Measurements from ENCODE around the gene PATZ1. TPM values are rescaled to one million over a fixed set of nuclear protein-coding genes. Genes with fewer than 3 reads are reported as not detected.
"Not testable (repeated sequence)": the region's sequence is repeated elsewhere in the genome, so short reads cannot be mapped to it uniquely, and the experiment has no call there.

Gene PATZ1
- polyA plus RNA-seq, 4 donors, result 37.5 to 82.6 (median 73.0) TPM

- no peak for DNase-seq (ENCODE audit: low read depth in 4 of 4, low spot score in 3 of 4)
Measured at GRCh38 chr22:31321421-31321820, 24.7 kb downstream of the PATZ1 start.

GRCh38 chr22:31314220-31314619 lies 31.9 kb downstream of the PATZ1 start:
- DNase-seq (ENCODE audit: low read depth in 4 of 4, low spot score in 3 of 4), result not testable (repeated sequence)

- peak in 3 of 4 donors; percentile 43 to 65 (median 64) for DNase-seq (ENCODE audit: low read depth in 4 of 4, low spot score in 3 of 4)
Measured at GRCh38 chr22:31313366-31314147, 32.6 kb downstream of the PATZ1 start.

GRCh38 chr22:31308181-31308580 lies 38.0 kb downstream of the PATZ1 start:
- DNase-seq (ENCODE audit: low read depth in 4 of 4, low spot score in 3 of 4), result no peak

- DNase-seq (ENCODE audit: low read depth in 4 of 4, low spot score in 3 of 4), result no peak
Measured at GRCh38 chr22:31305194-31305593, 41.0 kb downstream of the PATZ1 start.

GRCh38 chr22:31302537-31302936 lies 43.6 kb downstream of the PATZ1 start:
- DNase-seq (ENCODE audit: low read depth in 4 of 4, low spot score in 3 of 4), result no peak

- DNase-seq (ENCODE audit: low read depth in 4 of 4, low spot score in 3 of 4), result no peak
Measured at GRCh38 chr22:31302006-31302405, 44.1 kb downstream of the PATZ1 start.

GRCh38 chr22:31300896-31301295 lies 45.2 kb downstream of the PATZ1 start:
- DNase-seq (ENCODE audit: low read depth in 4 of 4, low spot score in 3 of 4), result no peak

GRCh38 chr22:31295831-31296657 lies 50.1 kb downstream of the PATZ1 start:
- no peak for DNase-seq (ENCODE audit: low read depth in 4 of 4, low spot score in 3 of 4)

GRCh38 chr22:31295360-31295759 lies 50.8 kb downstream of the PATZ1 start:
- DNase-seq (ENCODE audit: low read depth in 4 of 4, low spot score in 3 of 4), result no peak

GRCh38 chr22:31292236-31292989 lies 53.7 kb downstream of the PATZ1 start, which contains the start of gene PIK3IP1:
Gene PIK3IP1, minus strand, starts transcription at chr22:31292488. Its CDS starts 144 bp downstream, at chr22:31292344.
- peak; percentile 72 to 80 (median 75) for DNase-seq (ENCODE audit: low read depth in 4 of 4, low spot score in 3 of 4)

- peak in 1 of 4 donors; percentile 41 for DNase-seq (ENCODE audit: low read depth in 4 of 4, low spot score in 3 of 4)
Measured at GRCh38 chr22:31291481-31292235, 54.5 kb downstream of the PATZ1 start.

GRCh38 chr22:31290494-31291471 lies 55.4 kb downstream of the PATZ1 start:
- DNase-seq (ENCODE audit: low read depth in 4 of 4, low spot score in 3 of 4), result peak; percentile 74 to 84 (median 76)

- DNase-seq (ENCODE audit: low read depth in 4 of 4, low spot score in 3 of 4), result no peak
Measured at GRCh38 chr22:31289344-31289743, 56.8 kb downstream of the PATZ1 start.

GRCh38 chr22:31288496-31289240 lies 57.5 kb downstream of the PATZ1 start:
- no peak for DNase-seq (ENCODE audit: low read depth in 4 of 4, low spot score in 3 of 4)

GRCh38 chr22:31287818-31288495 lies 58.2 kb downstream of the PATZ1 start:
- DNase-seq (ENCODE audit: low read depth in 4 of 4, low spot score in 3 of 4), result no peak

GRCh38 chr22:31286360-31287255 lies 59.5 kb downstream of the PATZ1 start:
- no peak for DNase-seq (ENCODE audit: low read depth in 4 of 4, low spot score in 3 of 4)
